ENCODE measurements around the gene SOX11. TPM values are rescaled to one million over a fixed set of nuclear protein-coding genes. Genes with fewer than 3 reads are reported as not detected.

The SOX11 gene
- total RNA-seq, 2 experiments from 2014 or later = 7.7 to 13.0 TPM

- ChIA-PET CTCF (ENCODE audit: unreplicated experiment) (interaction anchor here (0.6 kb wide), 2 partner anchors 649 to 1156 kb away, joined by 6 to 13 read pairs; no protein-coding TSS in a partner anchor), POLR2A (interaction anchor here (0.6 to 3.9 kb wide), 4 partner anchors 15 to 648 kb away, joined by 3 to 29 read pairs (median 4); no protein-coding TSS in a partner anchor)
- TF ChIP-seq CTCF (conservative IDR thresholded peaks at IDR 0.05; ENCODE audit: low read length) (no peak), EZH2phosphoT487 (IDR thresholded peaks at IDR 0.05; ENCODE audit: borderline replicate concordance, low read depth, low read length) (no peak)
- no peaks in the 10 kb centered on the region for H4K20me1 ChIP-seq (ENCODE audit: insufficient read depth, low read length)
- H3K27ac ChIP-seq (ENCODE audit: low read depth, low read length, poor library complexity, severe bottlenecking) = peak overlapping the region; percentile 94
- peaks cover 46% of the 10 kb centered on the region for H3K4me1 ChIP-seq (ENCODE audit: insufficient read depth, low read length, poor library complexity, severe bottlenecking)
- peaks cover 11% of the 10 kb centered on the region for H3K36me3 ChIP-seq (ENCODE audit: insufficient read depth, low read length)
- H3K4me3 ChIP-seq (ENCODE audit: low read depth, low read length, poor library complexity, severe bottlenecking) = peak overlapping the region; percentile 74
- peak overlapping the region; percentile 94 for H3K4me2 ChIP-seq (ENCODE audit: low read length)
- intact Hi-C loops (cut with micrococcal nuclease; ENCODE audit: unreplicated experiment) = loop anchor here (1.0 to 5.0 kb wide), 5 partner anchors 613 to 1355 kb away; no protein-coding TSS in a partner anchor
- no peak overlapping the region; the same call in 1 of the 2 replicates for H2AFZ ChIP-seq (ENCODE audit: low read length)
- H3K9me2 ChIP-seq (ENCODE audit: insufficient read depth, low read length) = no peaks in the 10 kb centered on the region
- H3K79me2 ChIP-seq (ENCODE audit: insufficient read depth, low read depth, low read length) = peaks cover 55% of the 10 kb centered on the region
- peak; percentile 85 for DNase-seq (ENCODE audit: low spot score)
- H3K9me3 ChIP-seq (ENCODE audit: low read length) = no peaks in the 10 kb centered on the region
- no TSS peak for BruUV-seq (replicated peaks)
These were observed 4.8 kb downstream of the SOX11 start for GRCh38 chr2:5696945-5697521.

GRCh38 chr2:5697562-5697961 lies 5.4 kb downstream of the SOX11 start:
- intact Hi-C loops (cut with micrococcal nuclease; ENCODE audit: unreplicated experiment) = loop anchor here (2.0 to 5.0 kb wide), 4 partner anchors 645 to 1355 kb away; no protein-coding TSS in a partner anchor
- POLR2A ChIA-PET = interaction anchor here (0.6 to 3.9 kb wide), 2 partner anchors 129 to 647 kb away, joined by 5 to 29 read pairs; no protein-coding TSS in a partner anchor
- no peaks in the 10 kb centered on the region for H3K9me2 ChIP-seq (ENCODE audit: insufficient read depth, low read length)
- no peaks in the 10 kb centered on the region for H3K9me3 ChIP-seq (ENCODE audit: low read length)
- peak overlapping the region; percentile 5; the same call in 1 of the 2 replicates for H2AFZ ChIP-seq (ENCODE audit: low read length)
- H4K20me1 ChIP-seq (ENCODE audit: insufficient read depth, low read length) = no peaks in the 10 kb centered on the region
- H3K79me2 ChIP-seq (ENCODE audit: insufficient read depth, low read depth, low read length) = peaks cover 55% of the 10 kb centered on the region
- DNase-seq (ENCODE audit: low spot score) = peak; percentile 72
- peak overlapping the region; percentile 94 for H3K4me2 ChIP-seq (ENCODE audit: low read length)
- CTCF ChIA-PET (ENCODE audit: unreplicated experiment) = interaction anchor here (0.6 kb wide), 3 partner anchors 12 to 1155 kb away, joined by 5 to 13 read pairs (median 6); no protein-coding TSS in a partner anchor
- peak overlapping the region; percentile 94 for H3K27ac ChIP-seq (ENCODE audit: low read depth, low read length, poor library complexity, severe bottlenecking)
- H3K36me3 ChIP-seq (ENCODE audit: insufficient read depth, low read length) = peaks cover 16% of the 10 kb centered on the region
- no TSS peak for BruUV-seq (replicated peaks)
- peaks cover 46% of the 10 kb centered on the region for H3K4me1 ChIP-seq (ENCODE audit: insufficient read depth, low read length, poor library complexity, severe bottlenecking)
- H3K4me3 ChIP-seq (ENCODE audit: low read depth, low read length, poor library complexity, severe bottlenecking) = peak overlapping the region; percentile 74
- TF ChIP-seq EZH2phosphoT487 (IDR thresholded peaks at IDR 0.05; ENCODE audit: borderline replicate concordance, low read depth, low read length) = no peak

- Histone ChIP-seq H3K4me3 (ENCODE audit: low read depth, low read length, poor library complexity, severe bottlenecking) (peak overlapping the region; percentile 74), H3K79me2 (ENCODE audit: insufficient read depth, low read depth, low read length) (peaks cover 55% of the 10 kb centered on the region), H2AFZ (ENCODE audit: low read length) (peak overlapping the region; percentile 5; the same call in 1 of the 2 replicates), H3K9me2 (ENCODE audit: insufficient read depth, low read length) (no peaks in the 10 kb centered on the region), H3K9me3 (ENCODE audit: low read length) (no peaks in the 10 kb centered on the region), H3K27ac (ENCODE audit: low read depth, low read length, poor library complexity, severe bottlenecking) (peak overlapping the region; percentile 94), H3K4me1 (ENCODE audit: insufficient read depth, low read length, poor library complexity, severe bottlenecking) (peaks cover 46% of the 10 kb centered on the region), H4K20me1 (ENCODE audit: insufficient read depth, low read length) (no peaks in the 10 kb centered on the region), H3K36me3 (ENCODE audit: insufficient read depth, low read length) (peaks cover 22% of the 10 kb centered on the region), H3K4me2 (ENCODE audit: low read length) (peak overlapping the region; percentile 94)
- DNase-seq (ENCODE audit: low spot score) = peak; percentile 54
- intact Hi-C loops (cut with micrococcal nuclease; ENCODE audit: unreplicated experiment) = loop anchor here (5.0 kb wide), 2 partner anchors 829 to 1354 kb away; no protein-coding TSS in a partner anchor
- no TSS peak for BruUV-seq (replicated peaks)
- ChIA-PET POLR2A (interaction anchor here (0.7 to 0.8 kb wide), 2 partner anchors 644 to 646 kb away, joined by 3 to 4 read pairs; no protein-coding TSS in a partner anchor), CTCF (ENCODE audit: unreplicated experiment) (interaction anchor here (0.6 kb wide), 1 partner anchor 12 kb away, joined by 5 read pairs; no protein-coding TSS in a partner anchor)
- 0 out of 2 replicates have a peak, but pooled peaks have one; percentile 12 for TF ChIP-seq CTCF (conservative IDR thresholded peaks at IDR 0.05; ENCODE audit: low read length)
- TF ChIP-seq EZH2phosphoT487 (IDR thresholded peaks at IDR 0.05; ENCODE audit: borderline replicate concordance, low read depth, low read length) = no peak
These were observed 6.0 kb downstream of the SOX11 start for GRCh38 chr2:5698134-5698533.
